GM19035 (cell line): ENCODE data around the gene SORD.
"Not testable (repeated sequence)": the region's sequence is repeated elsewhere in the genome, so short reads cannot be mapped to it uniquely, and the experiment has no call there.

Experiments
- ATAC-seq: cut with Tn5 transposase; IDR thresholded peaks from one replicate; pipeline ENCODE4 v1.9.1; 2021; ENCODE audit not compliant: unreplicated experiment

SORD gene

GRCh38 chr15:45022871-45023658, at the start of gene SORD:
SORD (plus strand) TSS chr15:45023195; CDS start chr15:45023284, 89 bp downstream.
- ATAC-seq, result peak; percentile 96

DNA sequence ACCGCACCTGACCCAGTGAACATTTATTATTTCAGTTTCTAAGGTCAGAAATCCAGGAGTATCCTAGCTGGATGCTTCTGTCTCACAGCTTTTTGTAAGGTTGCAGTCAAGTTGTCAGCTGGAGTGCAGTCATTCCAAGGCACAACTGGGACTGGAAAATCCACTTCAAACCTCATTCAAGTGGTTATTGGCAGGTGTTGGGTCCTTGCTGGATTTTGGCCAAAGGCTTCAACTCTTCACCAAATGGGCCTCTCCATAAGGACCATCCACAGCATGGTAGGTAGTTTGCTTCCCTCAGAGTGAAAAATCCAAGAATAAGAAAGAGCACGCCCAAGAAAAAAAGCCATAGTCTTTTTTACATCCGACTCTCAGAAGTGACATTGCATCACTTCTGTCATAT, 46.8 kb upstream of the SORD start:
- ATAC-seq, result not testable (repeated sequence)

GRCh38 chr15:44977781-44978180, 45.2 kb upstream of the SORD start:
- ATAC-seq, result not testable (repeated sequence)

- ATAC-seq, result not testable (repeated sequence)
Observed at GRCh38 chr15:44979617-44980339, 43.2 kb upstream of the SORD start.

DNA sequence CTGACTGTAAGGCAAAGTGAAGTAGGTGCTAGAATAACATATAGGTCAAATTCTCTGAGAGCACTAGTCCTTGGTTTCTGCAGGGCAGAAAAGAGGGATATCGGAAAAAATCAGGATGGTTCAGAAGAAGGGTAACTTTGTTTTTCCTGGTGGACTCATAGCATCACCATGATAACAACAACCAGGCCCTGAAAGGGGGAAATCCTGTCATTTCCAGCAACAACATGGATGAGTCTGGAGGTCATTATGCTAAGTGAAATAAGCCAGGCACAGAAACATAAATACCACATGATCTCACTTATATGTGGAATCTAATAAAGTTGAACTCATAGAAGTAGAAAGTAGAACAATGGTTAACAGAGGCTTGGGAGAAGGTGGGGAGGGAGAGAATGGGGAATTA, 38.9 kb upstream of the SORD start:
- ATAC-seq, result not testable (repeated sequence)

DNA sequence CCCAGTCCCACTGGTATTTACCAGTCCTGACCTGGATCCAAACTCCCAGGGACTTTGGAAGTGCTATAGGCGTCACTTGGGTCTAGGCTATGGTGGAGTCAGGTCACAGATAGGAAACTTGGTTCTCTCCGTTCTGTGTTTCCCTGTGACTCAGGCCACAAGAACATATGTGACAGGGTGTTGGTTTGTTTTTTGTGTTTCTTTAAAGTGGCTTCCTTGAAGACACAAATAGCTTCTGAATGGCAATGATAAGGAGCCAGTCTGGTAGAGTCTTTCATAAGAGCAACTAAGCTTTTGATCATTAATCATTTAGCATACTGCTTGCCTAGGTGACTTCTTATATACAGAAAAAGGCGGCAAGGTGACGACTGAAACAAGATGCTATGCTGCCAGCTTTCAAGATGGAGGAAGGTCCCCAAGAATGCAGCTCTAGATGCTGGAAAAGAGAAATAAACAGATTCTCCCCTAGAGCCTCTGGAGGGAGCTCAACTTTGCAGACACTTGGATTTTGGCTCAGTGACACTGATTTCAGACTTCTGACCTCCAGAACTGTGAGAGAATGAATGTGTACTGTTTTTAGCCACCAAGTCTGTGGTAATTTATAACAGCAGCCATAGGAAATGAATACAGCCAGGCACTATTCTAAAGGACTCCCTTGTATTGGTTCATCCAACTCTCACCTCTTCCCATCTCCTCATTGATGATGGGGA, 36.5 kb upstream of the SORD start:
- not testable (repeated sequence) for ATAC-seq

DNA sequence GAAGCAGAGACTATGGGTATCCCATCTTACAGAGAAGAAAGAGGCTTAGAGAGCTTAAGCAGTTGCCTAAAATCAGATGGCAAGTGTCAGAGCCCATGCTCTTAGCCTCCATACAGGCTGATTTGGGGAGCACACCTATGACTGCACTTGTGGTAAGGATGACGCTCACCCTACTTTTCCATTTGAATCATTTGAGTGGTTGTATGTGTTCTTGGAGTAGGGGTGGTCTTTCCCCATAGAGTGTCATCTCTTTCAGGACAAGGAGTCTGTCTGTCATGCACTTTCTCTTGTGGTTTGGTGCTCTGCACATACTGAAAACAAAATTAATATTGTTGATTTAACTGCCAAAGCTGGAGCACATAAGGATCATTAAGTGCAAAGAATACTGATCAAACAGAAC, 35.3 kb upstream of the SORD start:
- not testable (repeated sequence) for ATAC-seq

- not testable (repeated sequence) for ATAC-seq
Observed at GRCh38 chr15:44988184-44988869, 34.7 kb upstream of the SORD start.

DNA sequence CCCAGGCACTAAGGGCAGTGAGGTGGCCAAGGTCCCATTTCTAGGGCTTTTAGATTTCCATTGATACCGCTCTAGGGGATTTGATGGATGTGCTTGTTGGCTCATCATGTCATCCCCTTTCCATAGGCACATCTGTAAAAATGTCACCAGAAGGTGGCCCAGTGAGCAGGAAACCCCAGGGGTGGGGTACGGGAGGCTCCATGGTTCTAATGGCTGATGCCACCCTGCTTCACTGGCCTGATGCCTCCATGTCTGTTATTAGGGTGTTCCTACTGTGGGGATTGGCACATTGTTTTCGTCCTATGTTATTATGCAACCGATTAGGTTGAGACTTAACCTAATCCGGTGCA, 34.1 kb upstream of the SORD start:
- not testable (repeated sequence) for ATAC-seq

DNA sequence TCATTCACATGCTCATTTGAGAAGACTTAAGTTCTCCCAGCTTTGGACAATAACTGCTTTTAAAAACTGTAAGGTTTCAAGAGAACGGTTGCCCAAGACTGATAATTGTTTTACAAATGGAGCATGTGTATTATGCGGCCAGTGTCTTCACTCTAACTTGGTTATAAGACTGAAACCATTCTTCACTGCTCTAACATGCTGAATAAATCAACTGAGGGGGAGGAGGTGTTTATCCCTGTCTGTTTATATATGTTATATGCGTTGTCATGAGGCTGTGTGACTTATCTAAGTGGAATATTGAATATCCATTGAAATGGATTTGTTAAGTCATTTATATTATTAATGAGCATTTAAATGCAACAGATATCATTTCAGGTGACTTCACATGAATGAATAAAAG, 25.4 kb upstream of the SORD start:
- not testable (repeated sequence) for ATAC-seq

- ATAC-seq, result no peak
Observed at GRCh38 chr15:44999105-44999504, 23.9 kb upstream of the SORD start.

- ATAC-seq, result not testable (repeated sequence)
Observed at GRCh38 chr15:45001180-45001579, 21.8 kb upstream of the SORD start.

GRCh38 chr15:45003731-45004410, 19.1 kb upstream of the SORD start:
- not testable (repeated sequence) for ATAC-seq

DNA sequence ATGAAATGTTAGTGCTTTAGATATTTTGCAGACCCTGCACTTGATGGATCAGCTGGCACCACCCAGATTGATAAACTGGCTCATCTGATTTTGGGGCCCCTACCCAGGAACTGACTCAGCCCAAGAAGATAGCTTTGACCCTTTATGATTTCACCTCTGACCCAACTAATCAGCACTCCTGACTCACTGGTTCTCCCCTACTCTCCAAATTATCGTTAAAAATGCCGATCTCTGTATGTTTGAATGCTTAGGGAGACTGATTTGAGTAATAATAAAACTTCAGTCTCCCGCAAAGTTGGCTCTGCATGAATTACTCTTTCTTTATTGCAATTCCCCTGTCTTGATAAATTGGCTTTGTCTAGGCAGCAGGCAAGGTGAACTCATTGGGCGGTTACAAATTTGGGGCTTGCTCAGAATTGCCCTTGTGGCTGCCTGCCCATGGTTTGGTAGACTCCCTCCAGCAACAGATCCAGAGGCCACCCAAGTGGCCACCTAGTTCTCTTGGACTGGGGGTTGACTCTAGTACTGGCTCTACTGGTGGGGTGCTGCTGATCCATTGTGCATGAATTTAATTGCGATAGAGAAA, 18.3 kb upstream of the SORD start:
- not testable (repeated sequence) for ATAC-seq

GRCh38 chr15:45009046-45009445, 13.9 kb upstream of the SORD start:
- ATAC-seq, result no peak

DNA sequence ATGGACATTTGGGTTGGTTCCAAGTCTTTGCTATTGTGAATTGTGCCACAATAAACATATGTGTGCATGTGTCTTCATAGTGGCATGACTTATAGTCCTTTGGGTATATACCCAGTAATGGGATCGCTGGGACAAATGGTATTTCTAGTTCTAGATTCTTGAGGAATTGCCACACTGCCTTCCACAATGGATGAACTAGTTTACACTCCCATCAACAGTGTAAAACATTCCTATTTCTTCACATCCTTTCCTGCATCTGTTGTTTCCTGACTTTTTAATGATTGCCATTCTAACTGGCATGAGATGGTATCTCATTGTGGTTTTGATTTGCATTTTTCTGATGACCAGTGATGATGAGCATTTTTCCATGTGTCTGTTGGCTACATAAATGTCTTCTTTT, 7.9 kb upstream of the SORD start:
- ATAC-seq, result not testable (repeated sequence)

DNA sequence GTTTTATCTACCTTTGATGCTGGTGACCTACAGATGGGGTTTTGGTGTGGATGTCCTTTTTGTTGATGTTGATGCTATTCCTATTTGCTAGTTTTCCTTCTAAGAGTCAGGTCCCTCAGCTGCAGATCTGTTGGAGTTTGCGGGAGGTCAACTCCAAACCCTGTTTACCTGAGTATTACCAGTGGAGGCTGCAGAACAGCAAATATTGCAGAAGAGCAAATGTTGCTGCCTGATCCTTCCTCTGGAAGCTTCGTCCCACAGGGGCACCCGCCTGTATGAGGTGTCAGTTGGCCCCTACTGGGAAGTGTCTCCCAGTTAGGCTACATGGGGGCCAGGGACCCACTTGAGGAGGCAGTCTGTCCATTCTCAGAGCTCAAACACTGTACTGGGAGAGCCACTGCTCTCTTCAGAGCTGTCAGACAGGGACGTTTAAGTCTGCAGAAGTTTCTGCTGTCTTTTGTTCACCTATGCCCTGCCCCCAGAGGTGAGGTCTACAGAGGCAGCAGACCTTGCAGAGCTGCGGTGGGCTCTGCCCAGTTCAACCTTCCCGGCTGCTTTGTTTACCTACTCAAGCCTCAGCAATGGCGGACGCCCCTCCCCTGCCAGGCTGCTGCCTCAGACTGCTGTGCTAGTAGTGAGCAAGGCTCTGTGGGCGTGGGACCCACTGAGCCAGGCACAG, 2.6 kb upstream of the SORD start:
- ATAC-seq, result not testable (repeated sequence)

GRCh38 chr15:45020901-45021259, 2.1 kb upstream of the SORD start:
- ATAC-seq, result not testable (repeated sequence)

GRCh38 chr15:45021348-45021747, 1.6 kb upstream of the SORD start:
- ATAC-seq, result no peak
